HEK293 (cell line): Measurements from ENCODE around the gene CD59.

Source experiments
- CTCF ChIA-PET: fragments of 350-600 bp; formaldehyde crosslinking; extraction: SDS; loops from one replicate; lab custom pipeline; 2021; ENCODE audit warnings: antibody characterized with exemption; lab: Yijun Ruan, JAX
- POLR2A ChIA-PET: fragments of 300-600 bp; formaldehyde crosslinking; extraction: SDS; loops from one replicate; lab custom pipeline; 2020; ENCODE audit warnings: antibody characterized with exemption, inconsistent platforms; lab: Yijun Ruan, JAX
- H3K27ac ChIP-seq: fragments of 200-500 bp; sonication (Bioruptor generic); 2 replicates; pipeline ENCODE4 v1.5.1; 2014; ENCODE audit warnings: low read depth, low read length, control low read depth, inconsistent platforms; ENCODE audit errors: extremely low read depth
- H3K36me3 ChIP-seq, 2 experiments: fragments of 200-500 bp in 1 of 2; sonication (Bioruptor generic) in 1 of 2; 1 replicate in 1 of 2; 2 replicates in 1 of 2; pipeline ENCODE4 v1.5.1; 2014 to 2017; ENCODE audit warnings: inconsistent platforms in 2 of 2, low read length in 2 of 2; ENCODE audit not compliant: control insufficient read depth in 2 of 2, insufficient read depth in 1 of 2
- H3K4me1 ChIP-seq: fragments of 200-500 bp; sonication (Bioruptor generic); 2 replicates; pipeline ENCODE4 v1.5.1; 2014; ENCODE audit warnings: mild to moderate bottlenecking, low read length, inconsistent platforms; ENCODE audit not compliant: control insufficient read depth, insufficient read depth
- H3K4me3 ChIP-seq: 2 replicates; pipeline ENCODE4 v1.5.1; 2011; ENCODE audit warnings: low read depth, mild to moderate bottlenecking, control low read depth, low read length, moderate library complexity
- H3K9me3 ChIP-seq: fragments of 200-500 bp; sonication (Bioruptor generic); 2 replicates; pipeline ENCODE4 v1.5.1; 2014; ENCODE audit warnings: low read depth, low read length, inconsistent platforms; ENCODE audit not compliant: control insufficient read depth, insufficient read depth
- GFI1B ChIP-seq: fragments of 450-650 bp; formaldehyde crosslinking; IDR thresholded peaks from 2 replicates; pipeline ENCODE4 v1.5.1; 2016; ENCODE audit warnings: missing biosample characterization, missing genetic modification characterization
- HOXD13 ChIP-seq: sonication (generic); formaldehyde crosslinking; IDR thresholded peaks from 2 replicates; pipeline ENCODE4 v1.8.0; 2022; ENCODE audit warnings: missing genetic modification reagents, borderline replicate concordance
- KLF10 ChIP-seq: fragments of 450-650 bp; IDR thresholded peaks from 2 replicates; pipeline ENCODE4 v1.5.1; 2018; ENCODE audit warnings: missing biosample characterization, mild to moderate bottlenecking, missing genetic modification characterization
- KLF8 ChIP-seq: fragments of 450-650 bp; formaldehyde crosslinking; IDR thresholded peaks from 2 replicates; pipeline ENCODE4 v1.5.1; 2016; ENCODE audit warnings: missing biosample characterization, missing genetic modification characterization
- OVOL3 ChIP-seq: fragments of 450-650 bp; formaldehyde crosslinking; IDR thresholded peaks from 2 replicates; pipeline ENCODE4 v1.5.1; 2016; ENCODE audit warnings: missing biosample characterization, missing genetic modification characterization
- SALL2 ChIP-seq: fragments of 450-650 bp; formaldehyde crosslinking; IDR thresholded peaks from 2 replicates; pipeline ENCODE4 v1.5.0; 2017; ENCODE audit warnings: missing biosample characterization, mild to moderate bottlenecking, missing genetic modification characterization, borderline replicate concordance
- TRIM28 ChIP-seq: IDR thresholded peaks from 2 replicates; pipeline ENCODE4 v1.6.1; 2011; ENCODE audit warnings: low read length, control low read depth, borderline replicate concordance
- ZNF132 ChIP-seq: fragments of 450-650 bp; formaldehyde crosslinking; IDR thresholded peaks from 2 replicates; pipeline ENCODE4 v1.5.1; 2017; ENCODE audit warnings: missing biosample characterization, missing genetic modification characterization, borderline replicate concordance
- ZNF146 ChIP-seq: fragments of 450-650 bp; formaldehyde crosslinking; IDR thresholded peaks from 2 replicates; pipeline ENCODE4 v1.5.1; 2016; ENCODE audit warnings: missing biosample characterization, missing genetic modification characterization
- ZNF174 ChIP-seq: fragments of 450-650 bp; formaldehyde crosslinking; IDR thresholded peaks from 2 replicates; pipeline ENCODE4 v1.5.0; 2017; ENCODE audit warnings: missing biosample characterization, mild to moderate bottlenecking, missing genetic modification characterization
- ZNF560 ChIP-seq: fragments of 450-650 bp; formaldehyde crosslinking; IDR thresholded peaks from 2 replicates; pipeline ENCODE4 v1.5.1; 2017; ENCODE audit warnings: missing biosample characterization, missing genetic modification characterization, borderline replicate concordance
- ZNF585B ChIP-seq: fragments of 450-650 bp; formaldehyde crosslinking; IDR thresholded peaks from 2 replicates; pipeline ENCODE4 v1.5.1; 2016; ENCODE audit warnings: missing biosample characterization, missing genetic modification characterization
- ZNF664 ChIP-seq: fragments of 450-650 bp; formaldehyde crosslinking; IDR thresholded peaks from 2 replicates; pipeline ENCODE4 v1.5.1; 2016; ENCODE audit warnings: missing biosample characterization, missing genetic modification characterization
- TF ChIP-seq, protein P1 (sequence below): fragments of 450-650 bp; formaldehyde crosslinking; IDR thresholded peaks from 2 replicates; pipeline ENCODE4 v1.5.1; 2017; ENCODE audit warnings: missing biosample characterization, missing genetic modification characterization
- TF ChIP-seq, protein P2 (sequence below): sonication (generic); formaldehyde crosslinking; IDR thresholded peaks from 2 replicates; pipeline ENCODE4 v1.8.1; 2022; ENCODE audit warnings: mild to moderate bottlenecking, moderate library complexity, missing genetic modification reagents
- TF ChIP-seq, protein P3 (sequence below): IDR thresholded peaks from 2 replicates; pipeline ENCODE4 v1.6.1; 2011; ENCODE audit warnings: mild to moderate bottlenecking, low read depth, low read length, borderline replicate concordance
- TF ChIP-seq, protein P4 (sequence below): fragments of 450-650 bp; formaldehyde crosslinking; IDR thresholded peaks from 2 replicates; pipeline ENCODE4 v1.5.1; 2016; ENCODE audit warnings: missing biosample characterization, missing genetic modification characterization
- TF ChIP-seq, protein P5 (sequence below): fragments of 450-650 bp; formaldehyde crosslinking; IDR thresholded peaks from 2 replicates; pipeline ENCODE4 v1.5.1; 2016; ENCODE audit warnings: missing biosample characterization, missing genetic modification characterization, low read depth
- TF ChIP-seq, protein P6 (sequence below): fragments of 450-650 bp; formaldehyde crosslinking; IDR thresholded peaks from 2 replicates; pipeline ENCODE4 v1.5.1; 2016; ENCODE audit warnings: missing biosample characterization, missing genetic modification characterization, borderline replicate concordance

The CD59 gene

DNA sequence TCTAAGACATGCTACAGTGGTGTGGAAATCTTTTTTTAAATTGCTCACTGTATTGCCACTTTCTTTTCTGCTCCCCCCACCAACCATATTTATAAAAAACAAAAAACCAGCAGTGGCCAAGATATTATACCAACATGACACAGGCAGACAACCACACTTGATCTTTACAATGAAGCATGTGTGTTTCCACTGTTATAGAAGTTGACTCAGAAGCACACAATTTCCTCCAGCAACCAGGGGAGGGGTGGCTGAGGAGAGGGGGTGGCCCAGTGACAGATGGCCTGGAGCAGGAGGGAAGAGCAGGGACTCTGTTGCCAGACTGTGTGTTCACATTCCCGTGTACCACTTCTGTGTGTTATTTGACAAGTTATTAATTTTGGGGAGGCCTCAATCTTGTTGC lies 14.8 kb downstream of the CD59 start (continued):
- TF ChIP-seq ZNF664 (tag by site-specific recombination) = no peak
- TF ChIP-seq, protein P1, sequence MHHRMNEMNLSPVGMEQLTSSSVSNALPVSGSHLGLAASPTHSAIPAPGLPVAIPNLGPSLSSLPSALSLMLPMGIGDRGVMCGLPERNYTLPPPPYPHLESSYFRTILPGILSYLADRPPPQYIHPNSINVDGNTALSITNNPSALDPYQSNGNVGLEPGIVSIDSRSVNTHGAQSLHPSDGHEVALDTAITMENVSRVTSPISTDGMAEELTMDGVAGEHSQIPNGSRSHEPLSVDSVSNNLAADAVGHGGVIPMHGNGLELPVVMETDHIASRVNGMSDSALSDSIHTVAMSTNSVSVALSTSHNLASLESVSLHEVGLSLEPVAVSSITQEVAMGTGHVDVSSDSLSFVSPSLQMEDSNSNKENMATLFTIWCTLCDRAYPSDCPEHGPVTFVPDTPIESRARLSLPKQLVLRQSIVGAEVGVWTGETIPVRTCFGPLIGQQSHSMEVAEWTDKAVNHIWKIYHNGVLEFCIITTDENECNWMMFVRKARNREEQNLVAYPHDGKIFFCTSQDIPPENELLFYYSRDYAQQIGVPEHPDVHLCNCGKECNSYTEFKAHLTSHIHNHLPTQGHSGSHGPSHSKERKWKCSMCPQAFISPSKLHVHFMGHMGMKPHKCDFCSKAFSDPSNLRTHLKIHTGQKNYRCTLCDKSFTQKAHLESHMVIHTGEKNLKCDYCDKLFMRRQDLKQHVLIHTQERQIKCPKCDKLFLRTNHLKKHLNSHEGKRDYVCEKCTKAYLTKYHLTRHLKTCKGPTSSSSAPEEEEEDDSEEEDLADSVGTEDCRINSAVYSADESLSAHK (tag by site-specific recombination) = no peak
- no peak for TF ChIP-seq TRIM28
- TF ChIP-seq ZNF146 (tag by site-specific recombination) = no peak
- no peak for TF ChIP-seq ZNF174 (tag by site-specific recombination)
- TF ChIP-seq, protein P2, sequence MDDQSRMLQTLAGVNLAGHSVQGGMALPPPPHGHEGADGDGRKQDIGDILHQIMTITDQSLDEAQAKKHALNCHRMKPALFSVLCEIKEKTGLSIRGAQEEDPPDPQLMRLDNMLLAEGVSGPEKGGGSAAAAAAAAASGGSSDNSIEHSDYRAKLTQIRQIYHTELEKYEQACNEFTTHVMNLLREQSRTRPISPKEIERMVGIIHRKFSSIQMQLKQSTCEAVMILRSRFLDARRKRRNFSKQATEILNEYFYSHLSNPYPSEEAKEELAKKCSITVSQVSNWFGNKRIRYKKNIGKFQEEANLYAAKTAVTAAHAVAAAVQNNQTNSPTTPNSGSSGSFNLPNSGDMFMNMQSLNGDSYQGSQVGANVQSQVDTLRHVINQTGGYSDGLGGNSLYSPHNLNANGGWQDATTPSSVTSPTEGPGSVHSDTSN (CRISPR knock-in tag) = no peak
- TF ChIP-seq, protein P3, sequence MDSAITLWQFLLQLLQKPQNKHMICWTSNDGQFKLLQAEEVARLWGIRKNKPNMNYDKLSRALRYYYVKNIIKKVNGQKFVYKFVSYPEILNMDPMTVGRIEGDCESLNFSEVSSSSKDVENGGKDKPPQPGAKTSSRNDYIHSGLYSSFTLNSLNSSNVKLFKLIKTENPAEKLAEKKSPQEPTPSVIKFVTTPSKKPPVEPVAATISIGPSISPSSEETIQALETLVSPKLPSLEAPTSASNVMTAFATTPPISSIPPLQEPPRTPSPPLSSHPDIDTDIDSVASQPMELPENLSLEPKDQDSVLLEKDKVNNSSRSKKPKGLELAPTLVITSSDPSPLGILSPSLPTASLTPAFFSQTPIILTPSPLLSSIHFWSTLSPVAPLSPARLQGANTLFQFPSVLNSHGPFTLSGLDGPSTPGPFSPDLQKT = no peak
- TF ChIP-seq, protein P4, sequence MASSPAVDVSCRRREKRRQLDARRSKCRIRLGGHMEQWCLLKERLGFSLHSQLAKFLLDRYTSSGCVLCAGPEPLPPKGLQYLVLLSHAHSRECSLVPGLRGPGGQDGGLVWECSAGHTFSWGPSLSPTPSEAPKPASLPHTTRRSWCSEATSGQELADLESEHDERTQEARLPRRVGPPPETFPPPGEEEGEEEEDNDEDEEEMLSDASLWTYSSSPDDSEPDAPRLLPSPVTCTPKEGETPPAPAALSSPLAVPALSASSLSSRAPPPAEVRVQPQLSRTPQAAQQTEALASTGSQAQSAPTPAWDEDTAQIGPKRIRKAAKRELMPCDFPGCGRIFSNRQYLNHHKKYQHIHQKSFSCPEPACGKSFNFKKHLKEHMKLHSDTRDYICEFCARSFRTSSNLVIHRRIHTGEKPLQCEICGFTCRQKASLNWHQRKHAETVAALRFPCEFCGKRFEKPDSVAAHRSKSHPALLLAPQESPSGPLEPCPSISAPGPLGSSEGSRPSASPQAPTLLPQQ (tag by site-specific recombination) = no peak

DNA sequence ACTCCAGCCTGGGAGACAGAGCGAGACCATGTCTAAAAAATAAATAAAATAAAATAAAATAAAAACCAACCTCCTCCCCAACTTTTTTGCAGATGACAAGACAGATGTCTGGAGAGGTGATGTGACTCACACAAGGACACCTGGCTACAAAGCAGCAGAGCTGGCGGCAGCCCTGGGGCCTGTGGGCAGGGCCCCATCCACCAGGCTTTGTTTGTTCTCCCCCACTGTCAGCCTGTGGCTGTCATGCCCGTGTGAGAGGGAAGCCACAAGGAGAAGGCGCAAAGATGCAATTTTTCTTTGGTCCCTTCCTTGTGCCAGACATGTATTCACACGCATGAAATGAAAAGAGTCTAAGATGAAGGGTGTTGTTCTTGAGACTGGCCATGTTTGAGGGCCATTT lies 16.6 kb downstream of the CD59 start:
- Histone ChIP-seq H3K36me3 (peaks cover 0 to 66% of the 10 kb centered on the region in 2 experiments; a peak in 2 of 3 replicates), H3K4me3 (no peak overlapping the region), H3K4me1 (peaks cover 4% of the 10 kb centered on the region), H3K9me3 (no peaks in the 10 kb centered on the region), H3K27ac (no peak overlapping the region)
- POLR2A ChIA-PET = no interaction called here
- CTCF ChIA-PET = interaction anchor here (1.5 kb wide), 1 partner anchor 23 kb away, joined by 4 read pairs; no protein-coding TSS in a partner anchor
- TF ChIP-seq GFI1B (tag by site-specific recombination) = no peak
- TF ChIP-seq KLF10 = no peak
- TF ChIP-seq ZNF132 (tag by site-specific recombination) = no peak
- no peak for TF ChIP-seq OVOL3 (tag by site-specific recombination)
- TF ChIP-seq, protein P1 (tag by site-specific recombination) = no peak
- no peak for TF ChIP-seq SALL2 (tag by site-specific recombination)
- TF ChIP-seq ZNF585B (tag by site-specific recombination) = no peak
- no peak for TF ChIP-seq HOXD13 (CRISPR knock-in tag)
- TF ChIP-seq KLF8 (tag by site-specific recombination) = no peak
- no peak for TF ChIP-seq ZNF560
- TF ChIP-seq, protein P5, sequence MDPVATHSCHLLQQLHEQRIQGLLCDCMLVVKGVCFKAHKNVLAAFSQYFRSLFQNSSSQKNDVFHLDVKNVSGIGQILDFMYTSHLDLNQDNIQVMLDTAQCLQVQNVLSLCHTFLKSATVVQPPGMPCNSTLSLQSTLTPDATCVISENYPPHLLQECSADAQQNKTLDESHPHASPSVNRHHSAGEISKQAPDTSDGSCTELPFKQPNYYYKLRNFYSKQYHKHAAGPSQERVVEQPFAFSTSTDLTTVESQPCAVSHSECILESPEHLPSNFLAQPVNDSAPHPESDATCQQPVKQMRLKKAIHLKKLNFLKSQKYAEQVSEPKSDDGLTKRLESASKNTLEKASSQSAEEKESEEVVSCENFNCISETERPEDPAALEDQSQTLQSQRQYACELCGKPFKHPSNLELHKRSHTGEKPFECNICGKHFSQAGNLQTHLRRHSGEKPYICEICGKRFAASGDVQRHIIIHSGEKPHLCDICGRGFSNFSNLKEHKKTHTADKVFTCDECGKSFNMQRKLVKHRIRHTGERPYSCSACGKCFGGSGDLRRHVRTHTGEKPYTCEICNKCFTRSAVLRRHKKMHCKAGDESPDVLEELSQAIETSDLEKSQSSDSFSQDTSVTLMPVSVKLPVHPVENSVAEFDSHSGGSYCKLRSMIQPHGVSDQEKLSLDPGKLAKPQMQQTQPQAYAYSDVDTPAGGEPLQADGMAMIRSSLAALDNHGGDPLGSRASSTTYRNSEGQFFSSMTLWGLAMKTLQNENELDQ (tag by site-specific recombination) = no peak
- TF ChIP-seq, protein P6, sequence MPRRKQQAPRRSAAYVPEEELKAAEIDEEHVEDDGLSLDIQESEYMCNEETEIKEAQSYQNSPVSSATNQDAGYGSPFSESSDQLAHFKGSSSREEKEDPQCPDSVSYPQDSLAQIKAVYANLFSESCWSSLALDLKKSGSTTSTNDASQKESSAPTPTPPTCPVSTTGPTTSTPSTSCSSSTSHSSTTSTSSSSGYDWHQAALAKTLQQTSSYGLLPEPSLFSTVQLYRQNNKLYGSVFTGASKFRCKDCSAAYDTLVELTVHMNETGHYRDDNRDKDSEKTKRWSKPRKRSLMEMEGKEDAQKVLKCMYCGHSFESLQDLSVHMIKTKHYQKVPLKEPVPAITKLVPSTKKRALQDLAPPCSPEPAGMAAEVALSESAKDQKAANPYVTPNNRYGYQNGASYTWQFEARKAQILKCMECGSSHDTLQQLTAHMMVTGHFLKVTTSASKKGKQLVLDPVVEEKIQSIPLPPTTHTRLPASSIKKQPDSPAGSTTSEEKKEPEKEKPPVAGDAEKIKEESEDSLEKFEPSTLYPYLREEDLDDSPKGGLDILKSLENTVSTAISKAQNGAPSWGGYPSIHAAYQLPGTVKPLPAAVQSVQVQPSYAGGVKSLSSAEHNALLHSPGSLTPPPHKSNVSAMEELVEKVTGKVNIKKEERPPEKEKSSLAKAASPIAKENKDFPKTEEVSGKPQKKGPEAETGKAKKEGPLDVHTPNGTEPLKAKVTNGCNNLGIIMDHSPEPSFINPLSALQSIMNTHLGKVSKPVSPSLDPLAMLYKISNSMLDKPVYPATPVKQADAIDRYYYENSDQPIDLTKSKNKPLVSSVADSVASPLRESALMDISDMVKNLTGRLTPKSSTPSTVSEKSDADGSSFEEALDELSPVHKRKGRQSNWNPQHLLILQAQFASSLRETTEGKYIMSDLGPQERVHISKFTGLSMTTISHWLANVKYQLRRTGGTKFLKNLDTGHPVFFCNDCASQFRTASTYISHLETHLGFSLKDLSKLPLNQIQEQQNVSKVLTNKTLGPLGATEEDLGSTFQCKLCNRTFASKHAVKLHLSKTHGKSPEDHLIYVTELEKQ (tag by site-specific recombination) = no peak
